ENCODE results near the gene C11orf21. TPM values are rescaled to one million over a fixed set of nuclear protein-coding genes. Genes with fewer than 3 reads are reported as not detected.

Gene C11orf21
- not detected in 2 replicates for total RNA-seq

GRCh38 chr11:2301631-2302305, at the start of gene C11orf21, which contains the start of gene TSPAN32:
C11orf21 (minus strand) TSS chr11:2301918; CDS start chr11:2301808, 110 bp downstream.
TSPAN32 (plus strand) TSS chr11:2302013; CDS start chr11:2302150, 137 bp downstream.

GRCh38 chr11:2270322-2271076, 31.2 kb downstream of the C11orf21 start, which contains the start of gene ASCL2:
ASCL2 (minus strand) TSS chr11:2270588; CDS start chr11:2270332, 256 bp downstream.

Other genes starting within 250 kb of the C11orf21 start
- 6.3 and 19.1 TPM in 2 replicates for gene IGF2, start 162.5 kb downstream of the C11orf21 start, total RNA-seq
- gene INS, start 140.7 kb downstream of the C11orf21 start, total RNA-seq: not detected in 2 replicates
- not detected in 2 replicates for gene TH, start 130.1 kb downstream of the C11orf21 start, total RNA-seq
- not detected in 2 replicates for gene ASCL2, start 31.3 kb downstream of the C11orf21 start, total RNA-seq
- not detected in 2 replicates for gene TSPAN32, start 95 bp upstream of the C11orf21 start, total RNA-seq
- gene CD81, start 75.4 kb upstream of the C11orf21 start, total RNA-seq: 172 and 595 TPM in 2 replicates
- 55.9 and 60.8 TPM in 2 replicates for gene TSSC4, start 98.8 kb upstream of the C11orf21 start, total RNA-seq
- not detected in 2 replicates for gene TRPM5, start 142.6 kb upstream of the C11orf21 start, total RNA-seq
- 0.13 and 0.32 TPM in 2 replicates for gene KCNQ1, start 143.1 kb upstream of the C11orf21 start, total RNA-seq

Measured in bladder microvascular endothelial cell (primary cell).